Activated T-helper 17 cell treated with anti-CD3 and anti-CD28 coated beads, Interleukin-2, amount 50 U/mL, for 72 hours (primary cell): ENCODE data around the gene TUBA8. TPM values are rescaled to one million over a fixed set of nuclear protein-coding genes. Genes with fewer than 3 reads are reported as not detected.
"Not testable (repeated sequence)": the region's sequence is repeated elsewhere in the genome, so short reads cannot be mapped to it uniquely, and the experiment has no call there.

Experiments used
- ATAC-seq: fragments of 150-1000 bp; cut with Tn5 transposase; replicated peaks from 2 replicates; pipeline ENCODE4 v1.10.0; 2021; ENCODE audit warnings: mild to moderate bottlenecking, moderate library complexity
- H3K27ac Mint-ChIP-seq: one replicate; pipeline ENCODE4 v1.8.0; 2022; ENCODE audit warnings: mixed read lengths
- H3K27me3 Mint-ChIP-seq: one replicate; pipeline ENCODE4 v1.8.0; 2022; ENCODE audit warnings: mixed read lengths
- H3K36me3 Mint-ChIP-seq: one replicate; pipeline ENCODE4 v1.8.0; 2022; ENCODE audit warnings: low read depth, mild to moderate bottlenecking, mixed read lengths
- H3K4me1 Mint-ChIP-seq: one replicate; pipeline ENCODE4 v1.8.0; 2022; ENCODE audit warnings: mixed read lengths
- H3K4me3 Mint-ChIP-seq: one replicate; pipeline ENCODE4 v1.8.0; 2022; ENCODE audit warnings: mild to moderate bottlenecking, mixed read lengths
- H3K9me3 Mint-ChIP-seq: one replicate; pipeline ENCODE4 v1.8.0; 2022; ENCODE audit warnings: mixed read lengths
- total RNA-seq, 2 donors: library from RNA; stranded (reverse); gene quantifications; one replicate each; pipeline ENCODE4 v1.2.3, GENCODE V29; 2022

TUBA8 gene
- total RNA-seq, 2 donors from 2014 or later, result 4.7 to 6.6 TPM

DNA sequence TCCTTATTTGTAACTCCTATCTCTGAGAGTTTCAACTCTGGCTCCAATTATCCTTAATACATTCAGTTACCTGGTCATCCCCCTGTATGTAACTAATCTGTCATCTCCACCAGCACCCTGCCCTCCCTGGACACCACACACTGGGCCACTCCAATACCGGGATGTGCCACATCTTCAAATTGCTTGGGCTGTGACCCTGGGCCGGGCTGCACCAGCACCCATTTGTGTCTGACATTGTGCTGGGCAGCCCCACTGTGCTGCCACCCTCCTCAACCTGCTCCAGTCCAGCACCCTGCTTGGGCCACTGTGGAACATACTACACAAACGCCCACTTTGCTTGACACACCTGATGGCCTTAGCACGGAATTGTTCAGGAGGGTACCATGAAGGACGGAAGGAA is 37.2 kb downstream of the TUBA8 start:
- no peak for ATAC-seq
- no peaks in the 10 kb centered on the region for H3K36me3 Mint-ChIP-seq
- H3K9me3 Mint-ChIP-seq, result no peaks in the 10 kb centered on the region
- H3K27ac Mint-ChIP-seq, result no peak overlapping the region
- H3K4me1 Mint-ChIP-seq, result peaks cover 4% of the 10 kb centered on the region
- no peak overlapping the region for H3K4me3 Mint-ChIP-seq
- H3K27me3 Mint-ChIP-seq, result no peaks in the 10 kb centered on the region

DNA sequence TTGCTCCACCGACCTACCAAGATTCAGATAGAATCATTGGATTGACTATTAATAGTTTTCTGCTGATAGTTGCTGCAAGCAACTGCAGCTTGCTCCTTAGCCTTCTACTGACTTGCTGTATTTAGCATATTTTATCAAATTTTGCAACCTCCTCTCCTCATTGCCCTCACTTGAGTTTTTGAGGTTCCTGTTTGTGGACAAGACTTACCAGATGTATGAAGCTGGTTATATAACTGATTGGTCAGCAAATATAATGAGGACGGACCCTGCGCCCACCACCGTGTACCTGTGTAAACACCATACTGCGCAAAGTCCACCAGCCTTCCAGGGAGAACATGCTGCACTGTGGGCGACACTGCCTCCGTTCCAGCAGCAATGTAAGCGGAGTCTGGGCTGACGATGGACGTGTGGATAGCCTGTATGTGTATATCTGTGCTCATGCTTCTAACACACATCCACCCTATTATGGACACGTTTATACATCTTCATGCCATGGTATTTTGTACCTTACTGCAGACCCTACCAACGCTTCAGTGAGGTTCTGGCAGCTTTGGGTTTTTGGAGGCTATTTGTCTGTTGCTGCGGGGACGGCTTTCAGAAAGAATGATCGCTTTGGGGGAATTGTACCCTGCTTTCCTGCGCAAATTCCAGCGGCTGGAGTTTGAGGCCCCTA is 37.8 kb downstream of the TUBA8 start:
- H3K27ac Mint-ChIP-seq, result no peak overlapping the region
- ATAC-seq, result no peak
- H3K27me3 Mint-ChIP-seq, result no peaks in the 10 kb centered on the region
- peaks cover 6% of the 10 kb centered on the region for H3K4me1 Mint-ChIP-seq
- H3K4me3 Mint-ChIP-seq, result peak overlapping the region; percentile 80
- H3K9me3 Mint-ChIP-seq, result no peaks in the 10 kb centered on the region
- H3K36me3 Mint-ChIP-seq, result no peaks in the 10 kb centered on the region

DNA sequence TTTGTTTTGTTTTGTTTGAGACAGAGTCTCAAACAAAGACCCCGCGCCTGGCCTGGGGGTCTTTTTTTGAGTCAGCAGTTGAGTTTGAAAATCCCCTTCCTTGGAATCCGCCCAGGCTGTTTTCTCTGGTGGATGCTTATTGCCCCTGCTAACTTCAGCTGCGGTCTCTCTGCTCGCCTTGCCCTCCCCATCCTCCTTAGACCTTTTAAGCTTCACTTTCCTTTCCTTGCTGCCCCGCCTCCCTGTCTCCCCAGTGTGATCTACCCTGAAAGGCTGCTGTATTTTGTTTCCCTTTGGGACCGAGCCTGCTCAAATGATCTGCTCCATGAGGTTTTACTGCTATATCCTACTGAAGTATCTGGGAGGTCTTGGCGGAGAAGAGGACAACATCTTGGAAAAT is 41.9 kb downstream of the TUBA8 start:
- H3K36me3 Mint-ChIP-seq, result no peaks in the 10 kb centered on the region
- no peaks in the 10 kb centered on the region for H3K27me3 Mint-ChIP-seq
- no peak for ATAC-seq
- H3K9me3 Mint-ChIP-seq, result no peaks in the 10 kb centered on the region
- H3K27ac Mint-ChIP-seq, result peak overlapping the region; percentile 67
- peak overlapping the region; percentile 61 for H3K4me3 Mint-ChIP-seq
- peaks cover 6% of the 10 kb centered on the region for H3K4me1 Mint-ChIP-seq

DNA sequence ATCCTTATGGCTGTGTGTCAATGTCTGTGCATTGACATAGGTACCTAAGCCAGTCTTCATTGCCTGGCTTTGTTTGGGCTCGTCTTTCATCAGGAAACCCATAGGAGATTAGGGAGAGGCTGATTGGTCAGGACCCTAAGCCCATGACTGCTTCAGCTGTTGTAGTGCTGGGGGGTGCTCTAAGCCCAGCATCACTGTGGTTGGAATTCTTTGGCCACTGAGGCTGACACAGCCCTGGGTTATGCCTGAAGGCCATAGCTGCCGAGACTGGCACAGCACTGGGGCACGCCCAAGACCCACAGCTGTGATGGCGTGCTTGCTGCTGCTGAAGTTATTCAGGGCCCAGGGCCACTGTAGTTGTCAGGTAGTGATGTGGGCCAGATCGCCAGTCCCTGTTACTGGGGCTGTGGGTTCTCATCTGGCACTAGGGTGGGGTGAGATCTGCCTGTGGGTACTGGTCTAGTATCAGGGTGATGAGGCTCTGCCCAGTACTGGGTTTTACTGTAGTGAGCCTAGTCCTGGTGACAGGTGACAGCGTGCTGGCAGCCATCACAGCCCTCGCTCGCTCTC is 44.3 kb downstream of the TUBA8 start:
- H3K27me3 Mint-ChIP-seq, result no peaks in the 10 kb centered on the region
- ATAC-seq, result no peak
- H3K4me1 Mint-ChIP-seq, result peaks cover 6% of the 10 kb centered on the region
- no peak overlapping the region for H3K4me3 Mint-ChIP-seq
- H3K9me3 Mint-ChIP-seq, result no peaks in the 10 kb centered on the region
- no peak overlapping the region for H3K27ac Mint-ChIP-seq
- no peaks in the 10 kb centered on the region for H3K36me3 Mint-ChIP-seq

DNA sequence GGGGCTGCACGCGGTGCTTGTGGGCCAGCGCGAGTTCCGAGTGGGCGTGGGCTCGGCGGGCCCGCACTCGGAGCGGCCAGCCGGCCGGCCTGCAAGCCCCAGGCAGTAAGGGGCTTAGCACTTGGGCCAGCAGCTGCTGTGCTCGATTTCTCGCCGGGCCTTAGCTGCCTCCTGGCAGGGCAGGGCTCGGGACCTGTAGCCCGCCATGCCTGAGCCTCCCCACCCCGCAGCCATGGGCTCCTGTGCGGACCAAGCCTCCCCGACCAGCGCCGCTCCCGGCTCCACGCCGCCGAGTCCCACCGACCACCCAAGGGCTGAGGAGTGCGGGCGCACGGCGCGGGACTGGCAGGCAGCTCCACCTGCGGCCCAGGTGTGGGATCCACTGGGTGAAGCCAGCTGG is 44.9 kb downstream of the TUBA8 start:
- H3K27me3 Mint-ChIP-seq, H3K4me1 Mint-ChIP-seq, H3K36me3 Mint-ChIP-seq, H3K27ac Mint-ChIP-seq, H3K9me3 Mint-ChIP-seq, H3K4me3 Mint-ChIP-seq, ATAC-seq: not testable (repeated sequence)

DNA sequence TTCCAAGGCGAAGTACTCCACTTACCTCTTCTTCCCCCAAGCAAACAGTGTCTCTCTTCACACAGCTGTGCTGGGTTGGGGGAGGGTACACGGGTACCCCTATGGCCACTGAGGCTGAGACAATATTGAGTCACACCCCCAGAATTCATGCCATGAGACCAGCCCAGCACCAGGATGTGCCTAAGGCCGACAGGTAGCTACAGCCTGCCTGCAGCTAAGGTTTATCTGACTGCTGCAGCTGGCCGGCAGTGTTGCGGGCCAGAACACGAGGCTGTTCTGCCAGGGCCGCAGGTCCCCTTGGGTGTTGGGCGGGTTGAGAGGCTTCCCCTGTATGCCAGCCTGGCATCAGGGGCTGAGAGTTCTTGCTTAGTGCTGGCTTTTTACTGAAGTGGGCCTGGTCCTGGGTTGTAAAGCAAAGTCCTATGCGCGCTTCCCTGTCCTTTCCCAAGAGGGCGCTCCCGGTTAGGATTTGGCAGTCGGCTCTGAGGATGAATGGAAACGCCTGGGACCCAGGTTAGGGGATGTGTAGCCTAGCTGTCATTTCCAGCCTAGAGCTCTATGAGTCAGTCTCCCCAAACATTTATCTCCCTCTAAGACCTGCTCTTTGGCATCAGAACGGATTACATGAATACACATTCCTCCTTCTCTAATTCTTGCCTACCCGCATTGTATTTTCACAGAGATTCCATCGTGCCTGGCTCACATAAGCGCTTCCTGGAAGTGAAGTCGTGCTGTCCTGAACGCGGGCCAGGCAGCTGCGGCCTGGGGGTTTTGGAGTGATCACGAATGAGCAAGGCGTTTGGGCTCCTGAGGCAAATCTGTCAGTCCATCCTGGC is 46.5 kb downstream of the TUBA8 start:
- peaks cover 6% of the 10 kb centered on the region for H3K4me1 Mint-ChIP-seq
- H3K36me3 Mint-ChIP-seq, result no peaks in the 10 kb centered on the region
- H3K27me3 Mint-ChIP-seq, result no peaks in the 10 kb centered on the region
- no peak overlapping the region for H3K27ac Mint-ChIP-seq
- no peaks in the 10 kb centered on the region for H3K9me3 Mint-ChIP-seq
- ATAC-seq, result peak; percentile 59
- H3K4me3 Mint-ChIP-seq, result no peak overlapping the region

DNA sequence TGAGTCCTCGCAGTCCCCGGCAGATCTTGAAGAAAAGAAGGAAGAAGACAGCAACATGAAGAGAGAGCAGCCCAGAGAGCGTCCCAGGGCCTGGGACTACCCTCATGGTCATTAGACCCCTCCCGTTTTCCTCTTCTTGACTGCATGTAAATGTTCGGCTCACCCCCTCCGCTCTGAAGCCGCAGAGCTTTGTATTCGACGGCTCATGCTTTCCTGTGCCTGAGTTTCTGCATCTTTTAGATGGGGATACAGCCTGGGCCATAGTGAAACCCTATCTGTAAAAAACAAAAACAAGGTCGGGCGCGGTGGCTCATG is 47.1 kb downstream of the TUBA8 start:
- no peak for ATAC-seq
- Mint-ChIP-seq H3K27me3 (no peaks in the 10 kb centered on the region), H3K4me1 (peaks cover 3% of the 10 kb centered on the region), H3K36me3 (no peaks in the 10 kb centered on the region), H3K4me3 (no peak overlapping the region), H3K9me3 (no peaks in the 10 kb centered on the region), H3K27ac (no peak overlapping the region)

DNA sequence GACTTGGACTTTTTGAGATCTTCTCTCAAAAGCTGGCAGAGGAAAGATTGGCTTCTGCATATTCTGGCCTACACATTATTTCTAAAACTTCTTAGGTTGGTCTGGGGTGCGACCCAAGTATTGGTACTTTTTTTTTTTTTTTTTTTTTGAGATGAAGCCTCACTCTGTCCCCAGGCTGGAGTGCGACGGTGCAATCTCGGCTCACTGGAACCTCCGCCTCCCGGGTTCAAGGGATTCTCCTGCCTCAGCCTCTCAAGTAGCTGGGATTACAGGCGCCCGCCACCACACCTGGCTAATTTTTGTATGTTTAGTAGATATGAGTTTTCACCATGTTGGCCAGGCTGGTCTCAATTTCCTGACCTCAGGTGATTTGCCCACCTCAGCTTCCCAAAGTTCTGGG is 50.0 kb downstream of the TUBA8 start:
- H3K27me3 Mint-ChIP-seq, H3K27ac Mint-ChIP-seq, H3K9me3 Mint-ChIP-seq, H3K4me3 Mint-ChIP-seq, H3K36me3 Mint-ChIP-seq, ATAC-seq, H3K4me1 Mint-ChIP-seq: not testable (repeated sequence)

DNA sequence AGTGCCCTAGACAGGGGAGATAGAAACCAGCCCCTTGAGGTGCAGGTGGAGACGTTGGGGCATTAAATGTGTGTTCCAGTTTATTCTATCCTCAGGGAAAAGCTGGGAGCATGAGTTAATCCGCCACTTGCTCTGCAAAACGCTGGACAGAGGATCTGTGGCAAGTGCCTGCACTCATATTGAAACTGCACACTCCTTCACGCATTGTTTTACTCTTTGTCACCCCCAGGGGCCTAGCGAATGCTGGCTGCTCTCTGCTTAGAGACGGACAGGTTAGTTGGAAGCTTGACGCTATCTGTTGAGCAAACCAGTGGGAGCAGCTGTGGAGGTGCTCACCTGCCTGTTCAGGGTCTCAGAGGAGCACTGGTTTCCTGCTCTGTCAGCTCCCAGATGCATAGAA is 53.2 kb downstream of the TUBA8 start:
- H3K27ac Mint-ChIP-seq, H3K4me1 Mint-ChIP-seq, H3K4me3 Mint-ChIP-seq, H3K9me3 Mint-ChIP-seq, H3K27me3 Mint-ChIP-seq: not testable (repeated sequence)
- ATAC-seq, result peak; percentile 24
- H3K36me3 Mint-ChIP-seq, result peaks cover 11% of the 10 kb centered on the region

DNA sequence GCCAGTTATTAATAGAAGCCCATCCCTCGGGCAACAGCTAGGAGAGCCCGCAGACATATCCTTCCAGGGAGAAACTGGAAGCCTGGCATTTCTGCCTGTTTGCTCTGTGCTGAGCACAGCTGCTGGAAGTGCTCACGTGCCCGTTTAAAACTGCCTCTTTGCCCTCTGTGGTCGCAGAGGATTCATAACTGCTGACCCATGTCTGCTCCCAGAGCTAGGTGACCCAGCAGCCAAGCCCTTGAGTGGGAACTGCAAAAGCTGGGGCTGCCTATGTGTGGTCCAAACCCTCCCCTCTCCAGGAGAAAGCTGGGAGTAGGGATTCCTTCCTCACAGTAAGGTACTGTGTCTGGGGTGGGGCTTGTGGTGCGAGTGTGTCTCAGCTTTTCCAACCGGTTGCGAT is 54.0 kb downstream of the TUBA8 start:
- not testable (repeated sequence) for ATAC-seq, H3K9me3 Mint-ChIP-seq

DNA sequence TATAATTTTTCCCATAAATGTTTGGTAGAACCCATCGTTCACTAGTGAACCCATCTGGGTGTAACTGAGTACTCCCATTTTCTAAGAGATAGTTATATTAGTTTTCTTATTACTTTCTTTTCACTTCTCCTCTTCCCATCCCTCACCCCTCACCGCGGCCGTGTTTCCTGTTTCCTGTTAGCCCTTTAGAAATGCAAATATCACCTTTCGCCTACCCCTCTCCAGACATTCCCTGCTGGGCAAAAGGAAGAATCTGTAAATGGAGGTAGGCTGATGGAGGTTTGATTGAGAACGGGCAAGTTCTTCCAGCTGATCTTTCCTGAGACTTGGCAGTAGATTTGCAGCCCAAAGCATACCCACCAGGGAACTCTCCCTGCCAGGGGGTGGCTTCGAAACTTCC is 54.7 kb downstream of the TUBA8 start:
- not testable (repeated sequence) for H3K4me1 Mint-ChIP-seq, H3K27me3 Mint-ChIP-seq, H3K4me3 Mint-ChIP-seq, H3K9me3 Mint-ChIP-seq, H3K27ac Mint-ChIP-seq, ATAC-seq
- H3K36me3 Mint-ChIP-seq, result peaks cover 12% of the 10 kb centered on the region

More for the DNA sequence above, 54.0 kb downstream of the TUBA8 start:
- not testable (repeated sequence) for H3K4me3 Mint-ChIP-seq, H3K4me1 Mint-ChIP-seq, H3K27me3 Mint-ChIP-seq, H3K27ac Mint-ChIP-seq
- peaks cover 12% of the 10 kb centered on the region for H3K36me3 Mint-ChIP-seq

DNA sequence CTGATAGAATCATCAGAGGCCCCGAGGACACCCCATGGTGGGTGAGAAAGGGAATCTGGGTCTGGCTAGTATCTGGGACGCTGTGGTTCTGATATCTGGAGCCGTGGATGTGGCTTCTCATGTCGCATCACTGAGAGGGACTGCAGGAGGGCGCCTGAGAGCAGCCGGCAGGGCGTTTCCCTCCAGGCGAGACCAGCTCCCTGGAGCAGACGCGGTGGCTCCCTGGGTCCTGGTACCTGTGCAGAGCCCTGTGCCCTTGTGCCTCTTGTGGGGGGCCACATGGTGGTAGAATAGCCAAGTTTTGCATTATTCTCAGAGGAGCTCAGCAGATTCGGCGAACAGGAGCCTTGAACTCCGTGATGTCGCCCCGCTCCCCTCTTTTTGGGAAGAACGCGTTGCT is 59.7 kb downstream of the TUBA8 start:
- not testable (repeated sequence) for H3K4me3 Mint-ChIP-seq, ATAC-seq, H3K4me1 Mint-ChIP-seq, H3K27me3 Mint-ChIP-seq, H3K9me3 Mint-ChIP-seq, H3K27ac Mint-ChIP-seq
- H3K36me3 Mint-ChIP-seq, result peaks cover 24% of the 10 kb centered on the region

DNA sequence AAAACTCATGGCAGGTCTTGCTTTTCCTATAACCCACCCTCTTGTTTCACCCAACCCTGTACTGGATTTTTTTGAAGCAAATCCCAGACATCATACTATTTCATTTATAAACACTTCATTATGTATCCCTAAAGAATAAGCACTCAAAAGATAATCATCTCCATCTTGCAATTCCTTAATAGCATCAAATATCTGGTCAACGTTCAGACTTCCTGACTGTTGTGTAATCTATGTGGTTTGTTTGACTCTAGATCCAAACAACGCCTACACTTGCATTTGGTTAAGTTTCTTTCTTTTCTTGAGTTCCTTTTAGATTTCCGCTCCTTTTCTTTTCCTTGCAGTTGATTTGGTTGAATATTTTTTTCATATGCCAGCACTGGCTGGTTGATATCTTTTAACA is 61.6 kb downstream of the TUBA8 start:
- not testable (repeated sequence) for ATAC-seq, H3K4me1 Mint-ChIP-seq, H3K27ac Mint-ChIP-seq, H3K9me3 Mint-ChIP-seq, H3K27me3 Mint-ChIP-seq, H3K4me3 Mint-ChIP-seq
- H3K36me3 Mint-ChIP-seq, result peaks cover 24% of the 10 kb centered on the region

DNA sequence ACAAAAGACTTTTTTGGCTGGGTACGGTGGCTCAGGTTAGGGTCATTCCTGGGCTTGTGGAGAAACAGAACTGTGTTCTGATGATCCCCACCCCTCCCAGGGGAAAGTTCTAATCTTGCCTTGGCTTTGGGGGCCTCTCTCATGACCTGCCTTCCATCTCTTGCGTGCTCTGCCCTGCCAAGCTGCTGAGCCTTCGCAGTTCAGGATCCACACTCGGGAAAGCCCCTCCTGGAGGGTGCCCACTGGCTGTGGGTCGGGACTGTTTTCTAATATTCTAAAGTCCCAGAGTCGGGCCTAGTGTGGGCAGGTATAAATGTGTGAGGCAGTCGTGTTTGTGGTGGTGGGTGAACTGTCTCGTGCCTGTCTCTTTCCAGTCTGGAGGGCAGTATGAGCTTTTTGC is 62.2 kb downstream of the TUBA8 start:
- not testable (repeated sequence) for H3K27ac Mint-ChIP-seq, H3K9me3 Mint-ChIP-seq, ATAC-seq, H3K4me3 Mint-ChIP-seq, H3K4me1 Mint-ChIP-seq, H3K27me3 Mint-ChIP-seq
- H3K36me3 Mint-ChIP-seq, result peaks cover 23% of the 10 kb centered on the region

DNA sequence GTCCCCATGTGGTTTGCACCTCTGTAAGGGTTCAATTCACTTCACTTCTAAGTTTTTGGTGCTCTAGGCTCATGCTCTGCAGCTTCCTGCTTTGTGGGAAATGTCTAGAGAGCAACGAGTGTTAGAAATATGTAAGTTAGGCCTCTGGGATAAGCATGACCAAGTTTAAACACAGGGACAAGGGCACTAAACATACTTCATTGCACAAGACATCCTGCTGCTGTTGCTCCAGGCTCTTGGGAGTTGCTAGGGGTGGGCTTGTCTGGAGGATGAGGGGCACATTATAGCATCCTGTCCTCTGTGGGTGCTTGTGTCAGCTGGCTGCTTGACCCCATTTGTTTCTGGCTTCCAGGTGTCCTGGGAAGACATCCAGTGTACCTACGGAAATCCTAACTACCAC is 62.8 kb downstream of the TUBA8 start:
- H3K27me3 Mint-ChIP-seq, H3K4me1 Mint-ChIP-seq, H3K9me3 Mint-ChIP-seq, ATAC-seq, H3K27ac Mint-ChIP-seq, H3K4me3 Mint-ChIP-seq: not testable (repeated sequence)
- H3K36me3 Mint-ChIP-seq, result peaks cover 17% of the 10 kb centered on the region
